Measurements from ENCODE around the gene MAPKAP1.

The MAPKAP1 gene

GRCh38 chr9:125522328-125522725, 184.7 kb downstream of the MAPKAP1 start:
- TF ChIP-seq ESRRG (CRISPR knock-in tag; IDR thresholded peaks at IDR 0.05), result no peak
- peak; percentile 64 for TF ChIP-seq ISL1 (CRISPR knock-in tag; IDR thresholded peaks at IDR 0.05)
- ATAC-seq, result peak; percentile 45

GRCh38 chr9:125521462-125522327, 185.3 kb downstream of the MAPKAP1 start:
- ATAC-seq, result peak; percentile 86

GRCh38 chr9:125519734-125520133, 187.3 kb downstream of the MAPKAP1 start:
- ATAC-seq, result no peak
- TF ChIP-seq CSDC2 (CRISPR knock-in tag; IDR thresholded peaks at IDR 0.05) (no peak), CSRNP3 (CRISPR knock-in tag; IDR thresholded peaks at IDR 0.05) (no peak), PATZ1 (CRISPR knock-in tag; IDR thresholded peaks at IDR 0.05; ENCODE audit: borderline replicate concordance) (no peak), ARNTL (CRISPR knock-in tag; IDR thresholded peaks at IDR 0.05; ENCODE audit: borderline replicate concordance, low read depth) (no peak), TCF4 (CRISPR knock-in tag; IDR thresholded peaks at IDR 0.05; ENCODE audit: borderline replicate concordance) (no peak), ZFP3 (CRISPR knock-in tag; IDR thresholded peaks at IDR 0.05) (no peak), RARB (CRISPR knock-in tag; IDR thresholded peaks at IDR 0.05) (no peak), ZC3H10 (CRISPR knock-in tag; IDR thresholded peaks at IDR 0.05) (no peak), SNAI2 (CRISPR knock-in tag; IDR thresholded peaks at IDR 0.05) (no peak), TOX (CRISPR knock-in tag; IDR thresholded peaks at IDR 0.05; ENCODE audit: borderline replicate concordance) (no peak), OSR1 (CRISPR knock-in tag; IDR thresholded peaks at IDR 0.05) (no peak), POU6F1 (CRISPR knock-in tag; IDR thresholded peaks at IDR 0.05; ENCODE audit: borderline replicate concordance, low read depth) (no peak), ZFP30 (CRISPR knock-in tag; IDR thresholded peaks at IDR 0.05) (no peak), PPARA (CRISPR knock-in tag; IDR thresholded peaks at IDR 0.05; ENCODE audit: borderline replicate concordance) (no peak), TSHZ2 (CRISPR knock-in tag; IDR thresholded peaks at IDR 0.05) (no peak)

More at GRCh38 chr9:125521462-125522327, 185.3 kb downstream of the MAPKAP1 start:
- TF ChIP-seq PATZ1 (CRISPR knock-in tag; IDR thresholded peaks at IDR 0.05; ENCODE audit: borderline replicate concordance), result 0 out of 2 replicates have a peak, but pooled peaks have one; percentile 66
- peak; percentile 58 for TF ChIP-seq ZC3H10 (CRISPR knock-in tag; IDR thresholded peaks at IDR 0.05)
- TF ChIP-seq ISL1 (CRISPR knock-in tag; IDR thresholded peaks at IDR 0.05), result peak; percentile 63
- TF ChIP-seq RARB (CRISPR knock-in tag; IDR thresholded peaks at IDR 0.05), result peak; percentile 75
- TF ChIP-seq BACH2 (CRISPR knock-in tag; IDR thresholded peaks at IDR 0.05; ENCODE audit: borderline replicate concordance), result no peak
- no peak for TF ChIP-seq CREB5 (CRISPR knock-in tag; IDR thresholded peaks at IDR 0.05; ENCODE audit: low read depth)
- peak; percentile 92 for TF ChIP-seq TOX (CRISPR knock-in tag; IDR thresholded peaks at IDR 0.05; ENCODE audit: borderline replicate concordance)
- no peak for TF ChIP-seq ZFP3 (CRISPR knock-in tag; IDR thresholded peaks at IDR 0.05)
